ENCODE measurements around the gene PRICKLE4.

The PRICKLE4 gene

GRCh38 chr6:41798901-41799558 lies 18.4 kb downstream of the PRICKLE4 start (continued):
- TF ChIP-seq PRDM10 (tag by site-specific recombination; IDR thresholded peaks at IDR 0.05) (no peak), ZNF658 (tag by site-specific recombination; IDR thresholded peaks at IDR 0.05) (no peak), PBX3 (CRISPR knock-in tag; IDR thresholded peaks at IDR 0.05) (no peak), IKZF3 (tag by site-specific recombination; IDR thresholded peaks at IDR 0.05) (no peak), ZNF416 (tag by site-specific recombination; IDR thresholded peaks at IDR 0.05) (no peak), SALL2 (tag by site-specific recombination; IDR thresholded peaks at IDR 0.05; ENCODE audit: borderline replicate concordance) (no peak), HIC1 (tag by site-specific recombination; IDR thresholded peaks at IDR 0.05) (no peak), ZBTB8A (tag by site-specific recombination; IDR thresholded peaks at IDR 0.05) (peak; percentile 75), ZNF768 (tag by site-specific recombination; IDR thresholded peaks at IDR 0.05) (no peak), ZNF398 (tag by site-specific recombination; IDR thresholded peaks at IDR 0.05) (no peak), TCF7L2 (IDR thresholded peaks at IDR 0.05; ENCODE audit: borderline replicate concordance, low read depth, low read length) (no peak), MZF1 (tag by site-specific recombination; IDR thresholded peaks at IDR 0.05; ENCODE audit: borderline replicate concordance) (no peak), KLF9 (tag by site-specific recombination; IDR thresholded peaks at IDR 0.05; ENCODE audit: low read depth) (no peak), ZNF623 (tag by site-specific recombination; IDR thresholded peaks at IDR 0.05) (peak; percentile 76), REST (tag by site-specific recombination; IDR thresholded peaks at IDR 0.05) (peak; percentile 70), ZSCAN4 (tag by site-specific recombination; IDR thresholded peaks at IDR 0.05) (no peak), ZNF830 (tag by site-specific recombination; IDR thresholded peaks at IDR 0.05; ENCODE audit: low read depth) (no peak), ZNF350 (tag by site-specific recombination; IDR thresholded peaks at IDR 0.05) (no peak), ZNF473 (tag by site-specific recombination; IDR thresholded peaks at IDR 0.05) (no peak), ZNF585B (tag by site-specific recombination; IDR thresholded peaks at IDR 0.05) (no peak), ZNF280D (tag by site-specific recombination; IDR thresholded peaks at IDR 0.05) (no peak)
